ENCODE measurements around the gene LIMK2. TPM values are rescaled to one million over a fixed set of nuclear protein-coding genes. Genes with fewer than 3 reads are reported as not detected.

LIMK2 gene
- total and polyA plus RNA-seq, 10 of the 15 experiments (the other 5 are each of a cell fraction or from before 2014, with no cell fraction given) = 2.9 to 40.4 (median 26.7) TPM

GRCh38 chr22:31295831-31296657 is 83.9 kb downstream of the LIMK2 start:
- no peak for TF ChIP-seq ZSCAN29 (IDR thresholded peaks at IDR 0.05)
- TF ChIP-seq JUNB (IDR thresholded peaks at IDR 0.05) = peak; percentile 62
- SMC1A ChIA-PET (ENCODE audit: uncharacterized antibody, unreplicated experiment) = interaction anchor here (1.2 to 3.4 kb wide), 4 partner anchors 10 to 24 kb away, joined by 3 to 10 read pairs (median 4); no protein-coding TSS in a partner anchor
- DNase-seq (ENCODE audit: low read depth, low spot score) (no peak), ATAC-seq (no peak), FAIRE-seq (no peak)
- no peak overlapping the region for H3K27ac ChIP-seq (ENCODE audit: control insufficient read depth, insufficient read depth)
- no peaks in the 10 kb centered on the region for H4K20me1 ChIP-seq (ENCODE audit: control insufficient read depth, insufficient read depth)
- H3K27me3 ChIP-seq (replicated peaks in 1 of 2; ENCODE audit: control insufficient read depth in 2 of 2, insufficient read depth in 2 of 2, low read length in 1 of 2) = no peaks in the 10 kb centered on the region
- no peaks in the 10 kb centered on the region for H3K36me3 ChIP-seq (ENCODE audit: control insufficient read depth in 2 of 2, insufficient read depth in 2 of 2, low read length in 1 of 2)
- POLR2A ChIA-PET = interaction anchor here (0.6 kb wide), 1 partner anchor 298 kb away, joined by 4 read pairs; no protein-coding TSS in a partner anchor
- CTCF ChIA-PET = interaction anchor here (1.7 to 10.4 kb wide), 2 partner anchors 17 to 84 kb away, joined by 6 to 91 read pairs; partner anchors contain the start of gene LIMK2
- no peaks in the 10 kb centered on the region for H3K9me3 ChIP-seq (replicated peaks; ENCODE audit: control insufficient read depth, insufficient read depth, low read length)
- BruUV-seq (replicated peaks) = no TSS peak
- in situ Hi-C loops (cut with MboI) (no loop called here), intact Hi-C loops (cut with micrococcal nuclease; ENCODE audit: unreplicated experiment) (loop anchor here (10.0 kb wide), 1 partner anchor 211 kb away; the partner anchor contains the start of gene SMTN)
- H3K4me2 ChIP-seq (ENCODE audit: control insufficient read depth, insufficient read depth) = peak overlapping the region; percentile 23; the same call in 1 of the 2 replicates
- H3K9ac ChIP-seq (ENCODE audit: control insufficient read depth, insufficient read depth, low read length) = no peak overlapping the region
- RAD21 ChIA-PET (ENCODE audit: unreplicated experiment) = interaction anchor here (1.7 kb wide), 1 partner anchor 23 kb away, joined by 5 read pairs; no protein-coding TSS in a partner anchor
- peaks cover 4% of the 10 kb centered on the region; the same call in 1 of the 2 replicates for H3K4me1 ChIP-seq (ENCODE audit: control insufficient read depth, insufficient read depth, low read length)
- 50% methylated on average over 5 of the region's 5 CpGs for WGBS (ENCODE audit: insufficient coverage, insufficient replicate concordance, low lambda C conversion rate, missing lambda C conversion rate)
- H2AFZ ChIP-seq (ENCODE audit: control insufficient read depth, low read depth, low read length) = no peak overlapping the region
- H3K79me2 ChIP-seq (ENCODE audit: control insufficient read depth, insufficient read depth, low read length) = no peaks in the 10 kb centered on the region
- H3K4me3 ChIP-seq = no peak overlapping the region

GRCh38 chr22:31300896-31301295 is 88.8 kb downstream of the LIMK2 start:
- SMC1A ChIA-PET (ENCODE audit: uncharacterized antibody, unreplicated experiment) = interaction anchor here (0.9 to 1.6 kb wide), 5 partner anchors 8 to 90 kb away, joined by 3 to 5 read pairs (median 4); partner anchors contain the start of gene PIK3IP1
- Histone ChIP-seq H3K4me3 (no peak overlapping the region), H3K27me3 (replicated peaks in 1 of 2; ENCODE audit: control insufficient read depth in 2 of 2, insufficient read depth in 2 of 2, low read length in 1 of 2) (no peaks in the 10 kb centered on the region), H3K4me2 (ENCODE audit: control insufficient read depth, insufficient read depth) (no peak overlapping the region), H3K36me3 (ENCODE audit: control insufficient read depth in 2 of 2, insufficient read depth in 2 of 2, low read length in 1 of 2) (no peaks in the 10 kb centered on the region), H3K4me1 (ENCODE audit: control insufficient read depth, insufficient read depth, low read length) (no peaks in the 10 kb centered on the region), H3K79me2 (ENCODE audit: control insufficient read depth, insufficient read depth, low read length) (no peaks in the 10 kb centered on the region), H3K9me3 (replicated peaks; ENCODE audit: control insufficient read depth, insufficient read depth, low read length) (no peaks in the 10 kb centered on the region), H3K9ac (ENCODE audit: control insufficient read depth, insufficient read depth, low read length) (no peak overlapping the region), H3K27ac (ENCODE audit: control insufficient read depth, insufficient read depth) (no peak overlapping the region), H4K20me1 (ENCODE audit: control insufficient read depth, insufficient read depth) (no peaks in the 10 kb centered on the region), H2AFZ (ENCODE audit: control insufficient read depth, low read depth, low read length) (no peak overlapping the region)
- ATAC-seq (no peak), FAIRE-seq (no peak), DNase-seq (ENCODE audit: low read depth, low spot score) (no peak)
- BruUV-seq (replicated peaks) = no TSS peak
- RAD21 ChIA-PET (ENCODE audit: unreplicated experiment) = no interaction called here
- intact Hi-C loops (cut with micrococcal nuclease; ENCODE audit: unreplicated experiment) (no loop called here), in situ Hi-C loops (cut with MboI) (no loop called here)
- POLR2A ChIA-PET = interaction anchor here (0.9 to 1.3 kb wide), 3 partner anchors 10 to 91 kb away, joined by 3 to 6 read pairs (median 4); no protein-coding TSS in a partner anchor
- WGBS (ENCODE audit: insufficient coverage, insufficient replicate concordance, low lambda C conversion rate, missing lambda C conversion rate) = 43% methylated on average over 3 of the region's 3 CpGs
- CTCF ChIA-PET = interaction anchor here (1.0 to 10.4 kb wide), 7 partner anchors 7 to 218 kb away, joined by 3 to 91 read pairs (median 4); partner anchors contain the start of gene PIK3IP1
- TF ChIP-seq PRDM15 (CRISPR knock-in tag; IDR thresholded peaks at IDR 0.05) = no peak
- no peak for TF ChIP-seq NFIC (IDR thresholded peaks at IDR 0.05; ENCODE audit: low read depth, low read length)
- TF ChIP-seq WRNIP1 (IDR thresholded peaks at IDR 0.05; ENCODE audit: borderline replicate concordance, low read depth, low read length) = no peak
- no peak for TF ChIP-seq ZNF592 (IDR thresholded peaks at IDR 0.05)

Data from GM12878 (cell line).